ENCODE results near the gene ZNF608.

The ZNF608 gene

GRCh38 chr5:124745007-124745927 lies 1.2 kb downstream of the ZNF608 start:
- H3K4me3 ChIP-seq (ENCODE audit: low read length), result peak overlapping the region; percentile 88
- TF ChIP-seq ZNF274 (IDR thresholded peaks at IDR 0.05; ENCODE audit: low read depth, low read length), result no peak

DNA sequence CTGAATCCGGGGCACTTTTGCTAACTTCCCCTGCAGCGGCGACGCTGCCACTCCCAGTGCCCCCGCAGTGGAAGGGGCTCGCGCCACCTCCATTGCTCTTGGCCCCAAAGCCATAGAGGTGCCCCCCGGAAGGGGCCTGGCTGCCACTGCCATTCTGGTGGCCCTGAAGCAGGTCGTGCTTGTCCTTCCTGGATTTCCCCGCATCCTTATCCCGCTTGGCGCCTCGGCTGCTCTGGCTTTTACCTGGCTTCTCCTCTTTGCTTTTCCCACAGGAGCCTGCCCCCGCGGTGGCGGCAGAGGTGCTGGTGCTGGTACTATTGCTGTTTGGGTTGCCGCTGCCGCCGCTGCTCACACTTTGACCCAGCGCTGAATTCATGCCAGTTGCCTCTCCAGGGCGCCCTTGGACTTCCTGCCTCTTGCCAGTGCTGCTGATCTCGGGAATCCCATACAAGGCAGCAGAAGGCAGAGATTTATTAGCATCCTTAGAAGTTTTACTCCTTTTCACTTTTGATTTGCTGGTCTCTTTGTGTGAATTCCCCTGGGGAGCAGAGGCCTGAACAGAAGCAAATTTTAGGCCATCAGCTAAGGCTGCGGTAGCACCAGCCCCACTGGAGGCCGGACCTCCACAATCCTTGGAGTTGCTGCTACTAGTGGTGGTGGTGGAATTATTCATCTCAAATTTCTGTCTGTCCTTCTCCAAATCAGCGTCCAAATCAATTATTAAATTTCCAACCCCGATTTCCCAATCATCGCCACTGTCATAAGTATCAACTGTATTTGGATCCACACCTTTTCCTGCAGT lies 2.1 kb downstream of the ZNF608 start:
- H3K4me3 ChIP-seq (ENCODE audit: low read length), result peak overlapping the region; percentile 88
- no peak for TF ChIP-seq ZNF274 (IDR thresholded peaks at IDR 0.05; ENCODE audit: low read depth, low read length)

- no peak for TF ChIP-seq ZNF274 (IDR thresholded peaks at IDR 0.05; ENCODE audit: low read depth, low read length)
- H3K4me3 ChIP-seq (ENCODE audit: low read length), result peak overlapping the region; percentile 88
Measured at GRCh38 chr5:124743602-124744169, 2.8 kb downstream of the ZNF608 start.

- no peak for TF ChIP-seq ZNF274 (IDR thresholded peaks at IDR 0.05; ENCODE audit: low read depth, low read length)
- peak overlapping the region; percentile 88 for H3K4me3 ChIP-seq (ENCODE audit: low read length)
Measured at GRCh38 chr5:124742983-124743601, 3.3 kb downstream of the ZNF608 start.

GRCh38 chr5:124742521-124742920 lies 3.9 kb downstream of the ZNF608 start:
- peak overlapping the region; percentile 88 for H3K4me3 ChIP-seq (ENCODE audit: low read length)
- TF ChIP-seq ZNF274 (IDR thresholded peaks at IDR 0.05; ENCODE audit: low read depth, low read length), result no peak

- peak overlapping the region; percentile 43 for H3K4me3 ChIP-seq (ENCODE audit: low read length)
Measured at GRCh38 chr5:124741711-124742496, 4.5 kb downstream of the ZNF608 start.

DNA sequence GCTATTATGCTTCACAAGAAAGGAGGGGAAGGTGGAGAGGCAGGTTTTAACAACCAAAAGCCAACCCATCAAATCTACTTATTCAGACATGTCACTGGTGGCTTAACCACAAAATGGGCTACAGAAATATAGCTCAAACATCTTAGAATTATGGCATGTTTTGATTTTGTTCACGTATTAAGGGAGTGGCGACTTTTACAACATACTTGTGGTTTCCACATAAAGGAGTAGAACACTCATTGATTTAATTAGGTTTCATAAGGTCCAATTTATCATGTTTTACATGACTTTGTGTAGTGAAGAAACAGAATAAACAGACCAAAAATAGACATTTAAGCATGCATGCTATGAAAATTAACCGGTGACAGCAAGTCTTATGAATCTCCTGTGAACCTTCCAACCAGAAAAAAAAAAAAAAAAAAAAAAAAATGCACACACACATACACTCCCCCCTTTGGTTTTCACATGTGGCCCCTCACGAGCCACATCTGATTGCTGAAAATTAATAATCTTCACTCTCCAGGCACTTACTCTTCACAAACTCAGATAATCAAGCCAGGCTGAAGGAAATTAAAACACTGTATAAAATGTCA lies 5.4 kb downstream of the ZNF608 start:
- H3K4me3 ChIP-seq (ENCODE audit: low read length), result no peak overlapping the region
- no peak for TF ChIP-seq ZNF274 (IDR thresholded peaks at IDR 0.05; ENCODE audit: low read depth, low read length)

More at GRCh38 chr5:124741711-124742496, 4.5 kb downstream of the ZNF608 start:
- TF ChIP-seq ZNF274 (IDR thresholded peaks at IDR 0.05; ENCODE audit: low read depth, low read length), result no peak

- H3K4me3 ChIP-seq (ENCODE audit: low read length), result no peak overlapping the region; the same call in 1 of the 2 replicates
- TF ChIP-seq ZNF274 (IDR thresholded peaks at IDR 0.05; ENCODE audit: low read depth, low read length), result no peak
Measured at GRCh38 chr5:124740071-124740470, 6.4 kb downstream of the ZNF608 start.

DNA sequence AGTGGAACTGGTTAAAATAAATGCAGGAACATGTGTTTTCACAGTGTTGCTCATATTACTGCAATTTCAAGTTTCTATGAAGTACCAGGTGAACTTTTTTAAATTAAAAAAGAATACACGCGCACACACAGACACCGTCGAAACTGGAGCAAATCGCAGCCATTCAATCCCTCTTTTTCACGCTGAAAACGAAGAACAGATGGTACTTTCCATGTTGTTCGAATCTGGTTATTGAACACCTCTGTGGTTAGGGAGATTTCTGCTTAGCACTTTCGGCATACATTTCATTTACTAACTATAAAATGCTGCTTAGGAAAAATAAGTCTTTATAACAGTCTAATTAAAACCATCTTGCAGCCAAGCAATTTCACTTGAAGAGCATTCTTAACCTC lies 6.8 kb downstream of the ZNF608 start:
- no peak for TF ChIP-seq ZNF274 (IDR thresholded peaks at IDR 0.05; ENCODE audit: low read depth, low read length)
- no peak overlapping the region for H3K4me3 ChIP-seq (ENCODE audit: low read length)

- TF ChIP-seq ZNF274 (IDR thresholded peaks at IDR 0.05; ENCODE audit: low read depth, low read length), result no peak
- no peak overlapping the region for H3K4me3 ChIP-seq (ENCODE audit: low read length)
Measured at GRCh38 chr5:124738681-124739633, 7.5 kb downstream of the ZNF608 start.

DNA sequence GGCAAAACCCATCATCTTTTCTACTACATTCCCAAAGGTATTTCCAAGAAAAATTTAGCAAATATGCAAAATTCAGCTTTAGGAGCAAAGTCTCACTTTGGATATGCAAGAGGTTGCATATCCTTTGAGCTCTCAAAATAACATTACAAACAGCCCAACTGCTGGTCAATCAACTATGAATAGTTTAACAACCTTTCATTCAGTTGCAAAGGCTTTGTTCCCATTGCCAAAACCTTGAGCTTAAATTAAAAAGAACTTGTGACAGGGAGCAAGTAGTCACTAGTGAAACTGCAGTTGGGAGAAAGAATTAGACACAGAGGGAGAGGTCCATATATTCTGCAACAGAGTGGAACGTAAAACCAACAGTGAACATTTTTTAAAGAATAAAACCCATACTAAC lies 8.8 kb downstream of the ZNF608 start:
- no peak overlapping the region for H3K4me3 ChIP-seq (ENCODE audit: low read length)
- TF ChIP-seq ZNF274 (IDR thresholded peaks at IDR 0.05; ENCODE audit: low read depth, low read length), result no peak

GRCh38 chr5:124736805-124737188 lies 9.6 kb downstream of the ZNF608 start:
- TF ChIP-seq ZNF274 (IDR thresholded peaks at IDR 0.05; ENCODE audit: low read depth, low read length), result no peak
- H3K4me3 ChIP-seq (ENCODE audit: low read length), result no peak overlapping the region

Measured in GM08714 (cell line).